Breast epithelium (tissue), 4 donors: ENCODE results near the gene H6PD. TPM values are rescaled to one million over a fixed set of nuclear protein-coding genes. Genes with fewer than 3 reads are reported as not detected.

Experiments used
- DNase-seq, 2 donors: peaks; one replicate each; pipeline ENCODE4 v3.0.0-alpha.2; 2019; ENCODE audit warnings: low spot score in 2 of 2
- H3K27ac ChIP-seq, 2 donors: fragments of 200-600 bp; sonication (generic) in 1 of 2; one replicate each; pipeline ENCODE4 v1.5.1; 2016 to 2019; ENCODE audit warnings: mild to moderate bottlenecking in 1 of 2
- H3K27me3 ChIP-seq, 2 donors: fragments of 200-600 bp; sonication (generic) in 1 of 2; one replicate each; pipeline versions ENCODE4 v1.5.1 to v1.6.0; 2017 to 2019; ENCODE audit warnings: control low read depth in 1 of 2, mild to moderate bottlenecking in 1 of 2
- H3K36me3 ChIP-seq: fragments of 200-600 bp; one replicate; pipeline ENCODE4 v1.5.1; 2019
- H3K4me1 ChIP-seq, 2 donors: fragments of 200-600 bp; sonication (generic); one replicate each; pipeline ENCODE4 v1.5.1; 2016 to 2019; ENCODE audit warnings: control low read depth in 1 of 2
- H3K4me3 ChIP-seq, 3 donors: fragments of 200-600 bp; sonication (generic); 1 replicate in 2 of 3; 2 replicates in 1 of 3; pipeline ENCODE4 v1.5.1; 2016 to 2019; ENCODE audit warnings: mild to moderate bottlenecking in 3 of 3, moderate library complexity in 2 of 3
- H3K9me3 ChIP-seq, 2 donors: fragments of 200-600 bp; sonication (generic) in 1 of 2; one replicate each; pipeline ENCODE4 v1.5.1; 2016 to 2019; ENCODE audit warnings: control low read depth in 1 of 2
- CTCF ChIP-seq, 3 donors: fragments of 450-650 bp; IDR thresholded peaks; one replicate each; pipeline ENCODE4 v1.5.1; 2016 to 2017; ENCODE audit warnings: antibody characterized with exemption in 3 of 3, mild to moderate bottlenecking in 3 of 3, moderate library complexity in 3 of 3
- POLR2A ChIP-seq: fragments of 450-650 bp; IDR thresholded peaks from one replicate; pipeline ENCODE4 v1.6.1; 2016; ENCODE audit warnings: antibody characterized with exemption, mild to moderate bottlenecking, moderate library complexity
- POLR2AphosphoS5 ChIP-seq, 3 donors: sonication (generic); formaldehyde crosslinking; IDR thresholded peaks; one replicate each; pipeline ENCODE4 v1.6.1; 2017; ENCODE audit warnings: antibody characterized with exemption in 3 of 3
- intact Hi-C: fragments of 100-400 bp; cut with DNase I; formaldehyde crosslinking; loops from one replicate; pipeline ENCODE4 v1.15.1; 2023; ENCODE audit warnings: low total_unique reads
- total RNA-seq, 3 donors: library from RNA; depleted of rRNA; stranded (reverse); fragments of >200 nt; gene quantifications; one replicate each; pipeline ENCODE4 v1.1.0, GENCODE V29; 2016

Gene H6PD
- total RNA-seq, 3 donors from 2014 or later, result 46.4 to 77.4 (median 49.5) TPM

- Histone ChIP-seq H3K4me1 (peaks cover 0 to 3% of the 10 kb centered on the region in 2 donors), H3K36me3 (no peaks in the 10 kb centered on the region), H3K27me3 (no peaks in the 10 kb centered on the region), H3K9me3 (peaks cover 12 to 22% of the 10 kb centered on the region in 2 donors), H3K27ac (peak overlapping the region; percentile 92 to 94), H3K4me3 (peak overlapping the region; percentile 80 to 98 (median 90))
- intact Hi-C loops, result no loop called here
- TF ChIP-seq POLR2A, result no peak
- no peak for TF ChIP-seq CTCF (IDR thresholded peaks at IDR 0.05)
- peak in 2 of 3 donors; percentile 8 to 23 for TF ChIP-seq POLR2AphosphoS5 (IDR thresholded peaks at IDR 0.05)
- DNase-seq, result no peak
Measured at GRCh38 chr1:9291914-9292360, 57.4 kb downstream of the H6PD start.

- intact Hi-C loops, result no loop called here
- Histone ChIP-seq H3K4me1 (peaks cover 0 to 3% of the 10 kb centered on the region in 2 donors), H3K27me3 (no peaks in the 10 kb centered on the region), H3K4me3 (peak within 1 kb of the TSS; percentile 80 to 98 (median 90)), H3K36me3 (no peaks in the 10 kb centered on the region), H3K9me3 (peaks cover 7 to 16% of the 10 kb centered on the region in 2 donors), H3K27ac (peak within 1 kb of the TSS; percentile 92 to 94)
- TF ChIP-seq POLR2AphosphoS5 (IDR thresholded peaks at IDR 0.05) (peak in 2 of 3 donors; percentile 9 to 30), POLR2A (no peak)
- DNase-seq, result peak in 1 of 2 donors; percentile 52
Measured at GRCh38 chr1:9292361-9293240, 58.0 kb downstream of the H6PD start, which contains the start of gene SPSB1. SPSB1 (plus strand) TSS chr1:9292894; CDS start chr1:9355892, 62,998 bp downstream.

GRCh38 chr1:9293241-9293532 is 58.6 kb downstream of the H6PD start:
- TF ChIP-seq POLR2AphosphoS5 (IDR thresholded peaks at IDR 0.05) (no peak), CTCF (IDR thresholded peaks at IDR 0.05) (no peak), POLR2A (no peak)
- Histone ChIP-seq H3K9me3 (peaks cover 1 to 10% of the 10 kb centered on the region in 2 donors), H3K36me3 (no peaks in the 10 kb centered on the region), H3K27me3 (no peaks in the 10 kb centered on the region), H3K27ac (peak overlapping the region; percentile 92 to 94), H3K4me1 (peaks cover 0 to 3% of the 10 kb centered on the region in 2 donors), H3K4me3 (peak overlapping the region; percentile 80 to 98 (median 90))
- intact Hi-C loops, result no loop called here
- no peak for DNase-seq

GRCh38 chr1:9293533-9294404 is 59.2 kb downstream of the H6PD start:
- no peaks in the 10 kb centered on the region for H3K27me3 ChIP-seq
- peaks cover 0 to 4% of the 10 kb centered on the region in 2 donors for H3K9me3 ChIP-seq
- peaks cover 0 to 3% of the 10 kb centered on the region in 2 donors for H3K4me1 ChIP-seq
- intact Hi-C loops, result no loop called here
- H3K27ac ChIP-seq, result peak overlapping the region; percentile 92 to 94
- H3K4me3 ChIP-seq, result peak overlapping the region; percentile 80 to 98 (median 90)
- DNase-seq, result no peak
- no peaks in the 10 kb centered on the region for H3K36me3 ChIP-seq
- TF ChIP-seq POLR2A (no peak), CTCF (IDR thresholded peaks at IDR 0.05) (no peak), POLR2AphosphoS5 (IDR thresholded peaks at IDR 0.05) (peak in 2 of 3 donors; percentile 29 to 40)

GRCh38 chr1:9294405-9294773 is 59.8 kb downstream of the H6PD start:
- no peak for DNase-seq
- H3K4me1 ChIP-seq, result peaks cover 0 to 3% of the 10 kb centered on the region in 2 donors
- intact Hi-C loops, result no loop called here

More at GRCh38 chr1:9294405-9294773, 59.8 kb downstream of the H6PD start:
- Histone ChIP-seq H3K4me3 (peak overlapping the region; percentile 80 to 98 (median 90)), H3K36me3 (no peaks in the 10 kb centered on the region), H3K27ac (peak overlapping the region; percentile 92 to 94), H3K9me3 (no peaks in the 10 kb centered on the region), H3K27me3 (no peaks in the 10 kb centered on the region)
- no peak for TF ChIP-seq POLR2AphosphoS5 (IDR thresholded peaks at IDR 0.05)
- TF ChIP-seq POLR2A, result no peak
- TF ChIP-seq CTCF (IDR thresholded peaks at IDR 0.05), result no peak
